HG03558 (cell line): ENCODE results near the gene SERPINE1.

Experiments
- ATAC-seq: cut with Tn5 transposase; IDR thresholded peaks from one replicate; pipeline ENCODE4 v1.9.1; 2021; ENCODE audit warnings: moderate number of reproducible peaks; ENCODE audit not compliant: unreplicated experiment; ENCODE audit errors: extremely low read depth

SERPINE1 gene

GRCh38 chr7:101166909-101167644, 40.2 kb downstream of the SERPINE1 start:
- ATAC-seq, result no peak

GRCh38 chr7:101167645-101168411, 40.9 kb downstream of the SERPINE1 start:
- no peak for ATAC-seq

GRCh38 chr7:101168412-101169049, 41.6 kb downstream of the SERPINE1 start:
- ATAC-seq, result no peak

GRCh38 chr7:101169110-101169837, 42.4 kb downstream of the SERPINE1 start:
- ATAC-seq, result no peak

- no peak for ATAC-seq
Measured at GRCh38 chr7:101169838-101170551, 43.1 kb downstream of the SERPINE1 start.

- no peak for ATAC-seq
Measured at GRCh38 chr7:101170617-101171441, 43.9 kb downstream of the SERPINE1 start.

GRCh38 chr7:101171442-101171837, 44.5 kb downstream of the SERPINE1 start:
- ATAC-seq, result no peak

- no peak for ATAC-seq
Measured at GRCh38 chr7:101172005-101172853, 45.3 kb downstream of the SERPINE1 start.

- no peak for ATAC-seq
Measured at GRCh38 chr7:101172854-101173751, 46.2 kb downstream of the SERPINE1 start.

GRCh38 chr7:101173752-101174244, 46.9 kb downstream of the SERPINE1 start:
- no peak for ATAC-seq

- no peak for ATAC-seq
Measured at GRCh38 chr7:101174322-101174854, 47.5 kb downstream of the SERPINE1 start.

GRCh38 chr7:101175664-101176063, 48.8 kb downstream of the SERPINE1 start:
- no peak for ATAC-seq

- no peak for ATAC-seq
Measured at GRCh38 chr7:101177644-101178043, 50.7 kb downstream of the SERPINE1 start.

- no peak for ATAC-seq
Measured at GRCh38 chr7:101179117-101179516, 52.2 kb downstream of the SERPINE1 start.

GRCh38 chr7:101179713-101180112, 52.8 kb downstream of the SERPINE1 start:
- no peak for ATAC-seq

GRCh38 chr7:101180130-101180755, 53.3 kb downstream of the SERPINE1 start, which contains the start of gene NAT16:
TSS of gene NAT16 (minus strand) at chr7:101180293. CDS start at chr7:101174807, 5,486 bp downstream.
- no peak for ATAC-seq
